Panc1 (cell line): ENCODE measurements around the gene KCNQ1. TPM values are rescaled to one million over a fixed set of nuclear protein-coding genes. Genes with fewer than 3 reads are reported as not detected.

Experiments used
- ATAC-seq: fragments of 200-7000 bp; cut with Tn5 transposase; 2 replicates; pipeline ENCODE4 v1.9.1; 2020; ENCODE audit warnings: mild to moderate bottlenecking, moderate library complexity
- BruUV-seq: library from RNA; stranded (reverse); fragments of 400-500 nt; replicated peaks from 2 replicates; lab custom pipeline; 2021; lab: Mats Ljungman, UMichigan
- CTCF ChIA-PET: fragments of 300-600 bp; sonication (Branson Sonifier 250); formaldehyde crosslinking; loops from one replicate; lab custom pipeline; 2022; ENCODE audit warnings: antibody characterized with exemption; lab: Charles Lee
- POLR2A ChIA-PET: fragments of 300-600 bp; sonication (Branson Sonifier 250); formaldehyde crosslinking; loops from one replicate; lab custom pipeline; 2022; ENCODE audit warnings: antibody characterized with exemption; lab: Charles Lee
- DNase-seq: peaks from one replicate; pipeline ENCODE4 v3.0.0-alpha.2; 2010; ENCODE audit warnings: low read depth, low spot score
- H3K27ac ChIP-seq: 2 replicates; pipeline ENCODE4 v1.5.1; 2011; ENCODE audit warnings: mild to moderate bottlenecking, low read length, inconsistent platforms
- H3K27me3 ChIP-seq: fragments of 200-500 bp; sonication (Bioruptor generic); 2 replicates; pipeline ENCODE4 v1.6.0; 2014; ENCODE audit warnings: low read length, inconsistent platforms; ENCODE audit not compliant: control insufficient read depth, insufficient read depth
- H3K36me3 ChIP-seq: fragments of 200-500 bp; sonication (Bioruptor generic); 2 replicates; pipeline ENCODE4 v1.5.1; 2014; ENCODE audit warnings: inconsistent platforms, mild to moderate bottlenecking, low read length, moderate library complexity; ENCODE audit not compliant: control insufficient read depth, insufficient read depth
- H3K4me1 ChIP-seq: 2 replicates; pipeline ENCODE4 v1.5.1; 2011; ENCODE audit warnings: inconsistent platforms, mild to moderate bottlenecking, low read length, moderate library complexity; ENCODE audit not compliant: control insufficient read depth, insufficient read depth
- H3K4me3 ChIP-seq, 2 experiments: 2 replicates each; pipeline ENCODE4 v1.5.1; 2011 to 2012; ENCODE audit warnings: low read depth in 2 of 2, low read length in 2 of 2, mild to moderate bottlenecking in 2 of 2, inconsistent platforms in 1 of 2, moderate library complexity in 1 of 2
- H3K9me3 ChIP-seq: fragments of 200-500 bp; sonication (Bioruptor generic); 2 replicates; pipeline ENCODE4 v1.5.1; 2014; ENCODE audit warnings: low read depth, mild to moderate bottlenecking, inconsistent platforms, low read length, moderate library complexity; ENCODE audit not compliant: control insufficient read depth, insufficient read depth
- CTCF ChIP-seq: fragments of 450-650 bp; IDR thresholded peaks from 2 replicates; pipeline ENCODE4 v1.5.1; 2017; ENCODE audit warnings: mild to moderate bottlenecking
- POLR2AphosphoS5 ChIP-seq: IDR thresholded peaks from 2 replicates; pipeline ENCODE4 v1.6.1; 2012; ENCODE audit warnings: mild to moderate bottlenecking, low read depth, low read length, moderate library complexity
- SIN3A ChIP-seq: IDR thresholded peaks from 2 replicates; pipeline ENCODE4 v1.6.1; 2012; ENCODE audit warnings: low read depth, mild to moderate bottlenecking, low read length, moderate library complexity, borderline replicate concordance; ENCODE audit not compliant: insufficient read depth
- TCF7L2 ChIP-seq: IDR thresholded peaks from 2 replicates; pipeline ENCODE4 v1.6.1; 2011; ENCODE audit warnings: mild to moderate bottlenecking, low read depth, low read length, inconsistent platforms
- in situ Hi-C: cut with HindIII; loops from 2 replicates; pipeline ENCODE4 v1.10.0; 2016; ENCODE audit warnings: low sequenced_read_pairs, low pct_unique_long_range_greater_than_20kb
- intact Hi-C: fragments of 100-400 bp; cut with micrococcal nuclease; formaldehyde crosslinking; loops from one replicate; pipeline ENCODE4 v1.10.0; 2022; ENCODE audit not compliant: unreplicated experiment
- total RNA-seq: library from RNA; stranded (reverse); gene quantifications from one replicate; pipeline ENCODE4 v1.2.1, GENCODE V29; 2021; ENCODE audit not compliant: unreplicated experiment
- TF ChIP-seq, protein P1 (sequence below), 2 experiments: IDR thresholded peaks; 2 replicates each; pipeline ENCODE4 v1.6.1; 2011 to 2012; ENCODE audit warnings: low read depth in 2 of 2, control low read depth in 1 of 2, low read length in 1 of 2, mild to moderate bottlenecking in 1 of 2, moderate library complexity in 1 of 2; ENCODE audit not compliant: insufficient read depth in 1 of 2

Gene KCNQ1
- total RNA-seq, 1 experiment from 2014 or later, result 1.0 TPM

DNA sequence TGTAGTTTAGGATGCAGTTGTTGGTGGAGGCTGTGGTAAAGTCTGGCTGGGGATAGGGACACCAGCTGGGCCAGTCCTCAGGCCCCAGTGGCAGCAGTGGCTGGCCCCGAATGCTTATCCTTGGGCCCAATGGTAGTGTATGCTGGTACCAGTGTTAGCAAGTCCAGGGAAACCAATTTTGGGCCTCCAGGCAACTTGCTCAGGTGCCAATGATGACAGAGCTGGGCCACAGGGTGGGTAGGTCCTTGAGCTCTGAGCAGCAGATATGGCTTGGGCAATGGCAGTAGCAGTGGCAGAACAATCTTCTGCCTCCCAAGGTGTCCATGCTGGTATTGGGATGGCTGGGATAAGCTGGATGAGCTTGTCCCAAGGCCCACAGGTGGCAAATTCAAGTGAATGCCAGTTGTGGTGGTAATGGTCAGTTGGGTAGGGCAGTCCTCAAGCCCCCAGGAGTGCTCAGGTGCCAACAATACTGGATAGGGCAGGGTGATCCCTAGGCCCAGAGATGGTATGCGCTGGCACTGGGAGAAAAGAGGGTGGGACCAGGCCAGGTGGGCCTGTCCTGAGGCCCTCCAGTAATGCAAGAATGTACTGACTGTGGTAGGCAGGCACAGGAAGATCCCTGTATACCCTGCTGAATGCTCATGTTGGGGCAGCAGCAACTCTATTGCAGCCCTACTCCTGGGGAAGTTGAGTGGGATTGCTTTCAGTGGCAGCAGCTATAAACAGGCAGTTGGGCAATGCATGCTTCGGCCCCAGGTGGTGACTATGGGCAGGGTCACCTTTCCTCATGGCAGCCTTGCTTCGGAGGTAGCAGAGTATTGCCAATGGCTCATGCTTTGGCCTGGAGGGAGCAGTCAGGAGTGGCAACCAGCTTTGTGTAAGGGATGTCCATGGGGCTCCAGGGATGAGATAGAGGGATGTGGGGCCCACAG is 200.3 kb downstream of the KCNQ1 start:
- H3K27me3 ChIP-seq, result no peaks in the 10 kb centered on the region
- ATAC-seq (no peak), DNase-seq (no peak)
- no TSS peak for BruUV-seq
- no peaks in the 10 kb centered on the region for H3K36me3 ChIP-seq
- no peak overlapping the region for H3K27ac ChIP-seq
- intact Hi-C loops (no loop called here), in situ Hi-C loops (no loop called here)
- no peak overlapping the region for H3K4me3 ChIP-seq
- POLR2A ChIA-PET, result no interaction called here
- peaks cover 55% of the 10 kb centered on the region for H3K9me3 ChIP-seq
- TF ChIP-seq CTCF (no peak), SIN3A (no peak), POLR2AphosphoS5 (no peak), TCF7L2 (no peak)
- TF ChIP-seq, protein P1, sequence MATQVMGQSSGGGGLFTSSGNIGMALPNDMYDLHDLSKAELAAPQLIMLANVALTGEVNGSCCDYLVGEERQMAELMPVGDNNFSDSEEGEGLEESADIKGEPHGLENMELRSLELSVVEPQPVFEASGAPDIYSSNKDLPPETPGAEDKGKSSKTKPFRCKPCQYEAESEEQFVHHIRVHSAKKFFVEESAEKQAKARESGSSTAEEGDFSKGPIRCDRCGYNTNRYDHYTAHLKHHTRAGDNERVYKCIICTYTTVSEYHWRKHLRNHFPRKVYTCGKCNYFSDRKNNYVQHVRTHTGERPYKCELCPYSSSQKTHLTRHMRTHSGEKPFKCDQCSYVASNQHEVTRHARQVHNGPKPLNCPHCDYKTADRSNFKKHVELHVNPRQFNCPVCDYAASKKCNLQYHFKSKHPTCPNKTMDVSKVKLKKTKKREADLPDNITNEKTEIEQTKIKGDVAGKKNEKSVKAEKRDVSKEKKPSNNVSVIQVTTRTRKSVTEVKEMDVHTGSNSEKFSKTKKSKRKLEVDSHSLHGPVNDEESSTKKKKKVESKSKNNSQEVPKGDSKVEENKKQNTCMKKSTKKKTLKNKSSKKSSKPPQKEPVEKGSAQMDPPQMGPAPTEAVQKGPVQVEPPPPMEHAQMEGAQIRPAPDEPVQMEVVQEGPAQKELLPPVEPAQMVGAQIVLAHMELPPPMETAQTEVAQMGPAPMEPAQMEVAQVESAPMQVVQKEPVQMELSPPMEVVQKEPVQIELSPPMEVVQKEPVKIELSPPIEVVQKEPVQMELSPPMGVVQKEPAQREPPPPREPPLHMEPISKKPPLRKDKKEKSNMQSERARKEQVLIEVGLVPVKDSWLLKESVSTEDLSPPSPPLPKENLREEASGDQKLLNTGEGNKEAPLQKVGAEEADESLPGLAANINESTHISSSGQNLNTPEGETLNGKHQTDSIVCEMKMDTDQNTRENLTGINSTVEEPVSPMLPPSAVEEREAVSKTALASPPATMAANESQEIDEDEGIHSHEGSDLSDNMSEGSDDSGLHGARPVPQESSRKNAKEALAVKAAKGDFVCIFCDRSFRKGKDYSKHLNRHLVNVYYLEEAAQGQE (IDR thresholded peaks at IDR 0.05; ENCODE audit: insufficient read depth in 1 of 2, low read depth in 2 of 2, low read length in 1 of 2), result no peak
- H3K4me1 ChIP-seq, result no peaks in the 10 kb centered on the region
- CTCF ChIA-PET, result no interaction called here

DNA sequence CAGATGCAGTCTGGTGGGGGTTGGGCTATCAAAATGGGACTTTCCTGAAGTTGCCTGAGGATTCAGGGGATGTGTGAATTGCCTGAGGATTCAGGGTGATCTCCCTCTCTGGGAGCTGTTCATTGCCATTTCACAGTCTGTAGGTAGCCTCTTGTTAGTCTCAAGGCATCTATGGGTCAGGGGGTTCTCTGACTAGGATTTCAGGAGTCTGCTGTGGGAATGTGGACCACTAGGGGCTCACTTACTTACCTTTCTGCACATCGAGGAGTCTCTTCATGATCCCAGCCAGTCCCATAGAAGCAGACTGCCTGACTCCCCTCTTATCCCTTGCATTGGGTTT is 200.9 kb downstream of the KCNQ1 start:
- CTCF ChIA-PET, result no interaction called here
- ATAC-seq, result no peak
- no TSS peak for BruUV-seq
- no peak overlapping the region for H3K27ac ChIP-seq
- H3K4me1 ChIP-seq, result no peaks in the 10 kb centered on the region
- in situ Hi-C loops, result no loop called here
- intact Hi-C loops, result no loop called here
- POLR2A ChIA-PET, result no interaction called here
- DNase-seq, result no peak
- H3K27me3 ChIP-seq, result no peaks in the 10 kb centered on the region
- TF ChIP-seq, protein P1 (IDR thresholded peaks at IDR 0.05; ENCODE audit: insufficient read depth in 1 of 2, low read depth in 2 of 2, low read length in 1 of 2), result no peak
- TF ChIP-seq CTCF (no peak), TCF7L2 (no peak), POLR2AphosphoS5 (no peak), SIN3A (no peak)
- H3K36me3 ChIP-seq, result no peaks in the 10 kb centered on the region
- H3K9me3 ChIP-seq, result peaks cover 58% of the 10 kb centered on the region
- no peak overlapping the region for H3K4me3 ChIP-seq
